HG03175 (cell line): ENCODE data around the gene CFAP20DC.
A peak's percentile ranks its signal among the peaks of the same experiment; 100 is the strongest.
"Not testable (repeated sequence)": the region's sequence is repeated elsewhere in the genome, so short reads cannot be mapped to it uniquely, and the experiment has no call there.

Experiments used
- ATAC-seq: cut with Tn5 transposase; IDR thresholded peaks from one replicate; pipeline ENCODE4 v1.9.1; 2021; ENCODE audit warnings: mild to moderate bottlenecking, moderate library complexity; ENCODE audit not compliant: unreplicated experiment

The CFAP20DC gene

DNA sequence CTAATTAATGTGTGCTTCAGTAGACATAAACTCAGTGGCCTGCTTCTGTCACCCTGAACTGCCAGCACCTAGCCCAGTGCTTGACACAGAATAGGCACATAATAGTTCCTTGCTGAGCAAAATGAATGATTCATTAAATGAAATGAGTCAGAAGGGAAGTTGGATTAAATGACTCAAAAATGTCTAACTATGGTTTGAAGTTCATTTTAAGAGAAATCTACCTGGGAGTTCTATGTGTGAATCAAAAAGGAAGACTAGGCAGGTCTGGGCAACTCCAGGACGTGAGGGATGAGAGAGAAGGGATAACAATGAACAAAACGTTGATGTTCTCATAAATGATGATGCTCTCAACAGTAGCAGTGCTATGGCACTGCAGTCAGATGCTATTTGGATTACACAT is 175.0 kb downstream of the CFAP20DC start:
- ATAC-seq, result peak; percentile 86

DNA sequence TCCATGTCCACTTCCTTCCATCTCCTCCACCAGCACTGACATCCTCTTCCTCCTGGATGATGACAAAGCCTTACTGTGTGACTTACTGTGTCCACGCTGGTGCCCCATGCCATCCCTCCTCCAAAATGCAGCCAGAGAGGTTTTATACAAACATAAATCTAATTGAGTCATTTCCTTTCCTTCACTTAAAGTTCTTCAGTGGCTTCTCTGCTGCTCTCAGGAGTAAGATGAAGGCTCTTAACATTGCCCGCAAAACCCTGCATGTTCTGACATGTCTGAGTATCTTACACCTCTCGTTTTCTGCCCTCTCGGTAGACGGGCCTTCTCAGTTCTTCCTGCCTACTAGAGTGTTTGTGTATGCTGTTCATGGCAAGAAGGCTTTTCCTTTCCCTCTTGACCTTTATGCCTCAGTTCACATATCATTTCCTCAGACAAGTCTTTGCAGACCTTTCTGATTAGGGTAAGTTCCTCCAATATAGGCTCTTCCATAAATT is 175.5 kb downstream of the CFAP20DC start:
- ATAC-seq, result peak; percentile 79

DNA sequence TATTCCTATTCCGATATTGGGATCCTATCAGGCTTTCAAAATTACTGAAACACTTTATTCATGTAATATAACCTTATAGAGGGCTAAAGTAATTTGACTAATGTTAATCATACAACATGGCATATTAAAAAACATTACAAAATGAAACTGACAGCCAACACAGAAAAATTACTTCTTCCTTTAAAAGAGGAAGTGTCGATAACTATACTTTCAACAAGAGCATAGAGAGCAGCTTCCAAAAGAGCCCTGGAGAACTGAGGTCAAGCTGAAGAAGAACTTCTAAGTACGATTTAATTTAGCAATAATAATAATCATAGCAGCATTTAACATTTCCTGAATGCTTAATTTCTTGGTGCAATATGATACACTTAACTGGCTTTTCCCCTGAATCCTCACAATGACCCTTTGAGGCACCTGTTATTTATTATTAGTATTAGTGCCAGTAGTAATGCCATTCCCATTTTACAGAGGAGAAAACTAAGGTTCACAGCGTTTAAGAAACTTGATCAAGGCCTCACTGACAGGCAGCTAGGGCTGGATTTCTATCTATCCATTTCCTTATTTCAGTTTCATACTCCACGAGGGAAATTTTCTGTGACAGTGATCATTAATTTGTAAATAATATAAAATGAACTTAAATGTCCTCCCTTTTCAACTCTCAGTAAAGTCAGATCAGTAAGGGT is 181.6 kb downstream of the CFAP20DC start:
- peak; percentile 72 for ATAC-seq

DNA sequence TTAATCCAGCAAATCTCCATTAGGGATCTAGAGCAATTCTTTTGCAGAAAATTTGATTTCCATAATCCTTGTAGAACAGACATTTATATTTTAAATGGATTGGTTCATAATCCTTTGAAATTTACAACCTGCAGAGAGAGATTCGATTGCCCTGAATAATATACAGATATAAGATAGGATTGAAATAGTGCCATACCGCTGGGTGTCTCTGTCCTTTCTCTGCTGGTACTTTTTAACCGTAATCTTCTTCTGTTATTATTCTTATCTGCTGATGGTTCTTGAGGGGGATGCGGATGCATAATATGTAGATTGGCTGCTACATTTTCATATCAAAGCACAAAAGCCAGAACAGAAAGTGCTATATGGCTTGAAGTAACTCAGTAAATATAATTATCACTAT is 182.2 kb downstream of the CFAP20DC start:
- ATAC-seq, result no peak

DNA sequence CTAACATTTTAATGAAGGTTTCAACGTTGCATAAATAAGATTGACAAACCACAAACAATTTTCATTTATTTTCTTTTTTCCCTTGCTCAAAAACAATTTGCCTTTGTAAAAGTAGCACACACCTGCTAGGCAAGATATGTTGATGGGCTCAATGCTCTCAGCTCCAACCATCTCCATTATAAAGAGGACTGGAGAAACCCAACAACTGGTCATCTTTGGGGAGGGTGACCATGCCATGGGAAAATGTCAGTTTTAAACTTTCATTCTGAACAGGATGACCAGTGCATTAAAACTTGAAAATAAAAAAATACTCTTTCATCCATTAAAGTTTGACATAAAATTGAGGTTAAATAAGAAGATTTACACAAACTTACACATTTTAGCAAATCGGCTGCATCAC is 183.7 kb downstream of the CFAP20DC start:
- no peak for ATAC-seq

DNA sequence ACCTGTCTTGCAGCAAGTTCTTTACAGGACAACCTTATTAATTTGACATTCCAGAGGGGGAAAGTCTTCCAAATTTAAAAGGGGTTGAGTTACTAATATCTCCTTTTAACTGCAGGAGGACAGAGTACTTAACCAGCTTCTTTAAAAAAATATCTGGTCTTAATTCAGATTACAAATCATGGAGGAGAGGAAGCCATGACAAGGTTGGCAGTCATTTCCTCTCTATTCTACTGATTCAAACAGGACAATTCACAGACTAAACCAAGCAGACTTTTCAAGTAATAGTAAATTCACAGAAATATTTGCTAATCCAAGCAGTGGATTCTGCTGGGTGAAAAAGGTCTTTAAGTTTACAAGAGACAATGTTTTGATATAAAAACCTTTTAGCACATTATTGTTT is 185.3 kb downstream of the CFAP20DC start:
- ATAC-seq, result no peak

DNA sequence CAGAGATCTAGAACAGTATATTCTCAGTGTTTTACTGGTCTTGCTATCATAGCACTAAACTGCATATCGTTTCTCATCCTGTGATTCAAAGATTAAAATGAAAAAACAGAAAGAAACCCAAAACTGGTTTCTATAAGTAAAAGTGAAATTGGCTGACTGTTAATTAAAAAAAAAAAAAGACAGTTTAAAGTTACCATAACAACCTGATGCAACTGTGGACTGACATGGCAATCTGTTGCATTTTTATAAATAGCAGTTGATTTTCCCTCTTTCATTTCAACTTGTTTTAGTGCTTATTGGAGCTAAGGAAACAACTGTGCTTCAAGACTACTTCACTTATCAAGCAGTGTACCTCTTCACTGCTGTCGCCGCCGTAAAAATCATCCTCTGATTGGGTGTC is 186.6 kb downstream of the CFAP20DC start:
- no peak for ATAC-seq

DNA sequence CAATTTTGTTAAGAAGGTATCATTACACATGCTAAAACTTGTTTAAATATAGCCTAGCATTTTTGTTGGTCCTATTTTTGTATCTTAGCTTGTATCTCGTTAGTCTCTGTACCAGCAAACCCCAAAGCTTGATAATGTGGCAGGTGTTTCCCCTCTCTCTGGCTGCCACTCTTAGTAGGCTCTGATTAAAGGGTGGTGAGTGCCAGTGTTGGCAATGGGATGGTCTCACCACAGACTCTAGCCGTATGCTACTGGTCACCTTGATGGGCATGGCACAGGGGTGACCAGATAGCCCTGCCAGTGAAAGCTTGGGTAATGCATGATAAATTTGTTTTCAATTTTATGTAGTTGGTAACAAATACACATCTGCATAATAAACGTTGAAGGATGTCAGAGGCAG is 188.3 kb downstream of the CFAP20DC start:
- ATAC-seq, result no peak

DNA sequence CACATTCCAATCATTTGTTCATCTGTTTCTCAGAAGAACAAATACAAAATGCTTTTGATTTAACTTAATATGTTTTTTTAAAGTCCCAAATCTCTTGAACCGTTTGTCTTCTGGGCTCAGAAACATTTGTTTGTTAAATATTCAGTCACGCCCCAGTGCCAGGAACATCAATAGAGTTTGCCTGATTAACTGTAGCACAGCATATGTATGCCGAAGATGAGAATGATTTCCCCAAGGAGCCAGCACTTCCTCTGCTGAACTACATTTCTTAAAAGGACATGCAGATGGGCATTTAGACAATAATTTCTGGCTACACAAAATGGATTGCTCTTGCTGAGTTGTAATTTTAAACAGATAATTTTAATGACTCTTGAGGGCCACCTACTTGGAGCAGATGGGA is 191.7 kb downstream of the CFAP20DC start:
- no peak for ATAC-seq

DNA sequence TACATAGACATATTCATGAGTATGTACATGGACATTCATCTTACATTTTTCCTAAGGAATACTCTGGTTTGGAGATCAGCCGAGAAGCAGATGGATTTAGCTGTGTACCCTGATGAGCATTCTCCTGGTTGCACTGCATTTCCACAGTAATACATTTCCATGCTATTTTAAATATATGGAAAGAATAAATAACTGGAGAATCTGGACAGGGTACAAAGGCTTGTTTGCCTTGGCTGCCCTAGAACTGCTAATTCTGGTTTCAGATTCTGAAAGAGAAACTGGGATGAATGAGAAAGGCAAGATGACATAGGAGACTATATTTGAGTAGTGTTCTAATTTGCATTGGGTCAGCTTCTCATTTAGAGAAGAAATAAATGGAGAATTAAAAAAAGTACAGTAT is 192.4 kb downstream of the CFAP20DC start:
- ATAC-seq, result no peak

DNA sequence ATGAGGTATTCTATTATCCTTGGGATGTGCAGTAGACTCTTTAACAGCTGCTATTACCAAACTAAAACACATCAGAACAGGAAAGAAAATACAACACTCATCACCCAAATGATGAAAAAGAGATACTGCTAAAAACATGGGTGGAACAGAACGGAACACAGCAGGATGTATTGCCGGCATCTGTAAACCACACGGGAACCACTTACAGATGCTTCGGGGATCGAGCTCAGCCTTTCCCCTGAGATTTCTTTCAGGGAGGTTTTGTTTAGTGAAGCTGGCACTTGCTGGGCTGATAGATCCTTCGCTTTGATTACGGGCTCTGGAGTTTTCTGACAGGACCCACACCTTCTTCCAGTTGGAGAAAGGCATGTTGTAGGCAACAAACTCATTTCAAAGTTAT is 201.0 kb downstream of the CFAP20DC start:
- no peak for ATAC-seq

DNA sequence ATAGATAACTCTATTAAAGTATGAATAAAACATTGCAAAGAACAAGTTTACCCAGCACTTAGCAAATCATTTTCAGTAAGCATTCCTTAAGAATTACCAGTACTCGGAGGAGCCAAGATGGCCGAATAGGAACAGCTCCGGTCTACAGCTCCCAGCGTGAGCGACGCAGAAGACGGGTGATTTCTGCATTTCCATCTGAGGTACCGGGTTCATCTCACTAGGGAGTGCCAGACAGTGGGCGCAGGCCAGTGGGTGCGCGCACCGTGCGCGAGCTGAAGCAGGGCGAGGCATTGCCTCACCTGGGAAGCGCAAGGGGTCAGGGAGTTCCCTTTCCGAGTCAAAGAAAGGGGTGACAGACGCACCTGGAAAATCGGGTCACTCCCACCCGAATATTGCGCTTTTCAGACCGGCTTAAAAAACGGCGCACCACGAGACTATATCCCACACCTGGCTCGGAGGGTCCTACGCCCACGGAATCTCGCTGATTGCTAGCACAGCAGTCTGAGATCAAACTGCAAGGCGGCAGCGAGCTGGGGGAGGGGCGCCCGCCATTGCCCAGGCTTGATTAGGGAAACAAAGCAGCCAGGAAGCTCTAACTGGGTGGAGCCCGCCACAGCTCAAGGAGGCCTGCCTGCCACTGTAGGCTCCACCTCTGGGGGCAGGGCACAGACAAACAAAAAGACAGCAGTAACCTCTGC is 207.6 kb downstream of the CFAP20DC start:
- ATAC-seq, result not testable (repeated sequence)

DNA sequence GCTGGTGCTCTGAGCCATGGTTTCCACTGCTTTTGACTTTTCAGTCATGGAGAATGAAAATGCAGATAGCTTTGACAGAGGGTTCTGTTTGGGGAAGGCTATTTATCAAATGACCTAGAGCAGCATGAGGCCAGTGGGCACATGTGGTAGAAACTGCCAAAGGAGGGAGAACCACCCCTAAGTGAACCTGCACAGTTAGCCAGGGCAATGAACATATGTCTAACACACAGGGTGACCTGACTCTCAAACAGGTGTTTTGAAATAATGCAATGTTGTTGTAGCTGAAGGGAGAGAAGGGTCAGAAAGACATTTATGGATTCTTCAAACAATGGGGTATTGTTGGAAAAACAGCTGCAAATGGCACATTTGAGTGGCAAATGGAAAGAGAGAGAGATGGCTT is 208.9 kb downstream of the CFAP20DC start:
- ATAC-seq, result no peak

DNA sequence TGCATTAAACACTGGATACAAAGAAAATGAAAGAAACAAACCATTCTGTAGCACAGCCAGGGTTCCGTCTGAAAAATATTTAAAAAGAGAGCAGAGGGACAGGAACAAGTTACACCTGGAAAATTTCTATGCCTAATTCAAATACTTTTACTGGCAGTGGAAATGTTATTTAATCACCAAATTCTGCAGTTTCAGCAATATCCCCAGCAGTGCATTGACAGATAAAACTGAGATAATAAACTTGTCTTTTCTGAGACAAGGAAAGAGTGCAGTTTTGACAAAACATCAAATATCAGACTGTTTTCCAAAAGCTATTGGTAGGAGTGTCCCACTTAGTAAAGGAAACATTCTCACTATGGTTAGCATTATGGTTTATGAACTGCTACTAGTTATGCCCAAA is 209.9 kb downstream of the CFAP20DC start:
- no peak for ATAC-seq

DNA sequence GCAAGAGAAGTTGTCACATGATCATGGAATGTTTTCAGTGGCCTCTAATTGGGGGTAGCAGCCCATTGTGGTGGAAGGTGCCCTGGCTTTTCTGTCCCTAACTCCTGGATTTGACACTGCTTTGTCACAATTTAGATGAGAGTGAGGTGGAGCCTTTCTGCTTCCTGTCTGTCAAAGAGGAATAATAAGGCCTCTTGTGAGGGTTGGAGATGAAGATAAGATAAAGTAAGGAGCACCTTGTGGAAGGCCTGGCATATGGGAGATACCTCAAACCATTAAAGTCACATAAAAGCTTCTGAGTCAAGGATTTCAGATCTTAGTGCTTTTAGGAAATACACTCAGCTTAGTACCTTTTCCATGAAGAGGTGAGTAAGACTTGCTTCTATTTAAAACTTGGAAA is 210.6 kb downstream of the CFAP20DC start:
- ATAC-seq, result no peak

DNA sequence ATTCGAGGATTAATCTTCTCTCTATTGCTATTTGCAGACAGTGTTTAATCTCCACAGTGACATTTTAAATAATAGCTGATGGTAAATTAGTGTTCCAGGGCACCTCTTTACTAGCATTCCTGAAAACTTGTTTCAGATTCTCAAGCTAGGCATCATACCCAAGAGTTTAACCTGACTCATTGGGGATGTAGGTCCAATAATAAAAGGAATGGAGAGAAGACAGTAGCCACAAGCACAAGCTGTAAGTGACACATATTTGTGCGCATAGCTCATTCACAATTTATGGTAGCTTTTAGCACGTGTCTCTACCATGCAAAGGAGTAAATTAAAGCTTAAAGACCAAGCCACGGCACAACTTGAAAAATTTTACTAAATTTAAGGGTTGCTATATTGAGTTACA is 212.0 kb downstream of the CFAP20DC start:
- ATAC-seq, result no peak

DNA sequence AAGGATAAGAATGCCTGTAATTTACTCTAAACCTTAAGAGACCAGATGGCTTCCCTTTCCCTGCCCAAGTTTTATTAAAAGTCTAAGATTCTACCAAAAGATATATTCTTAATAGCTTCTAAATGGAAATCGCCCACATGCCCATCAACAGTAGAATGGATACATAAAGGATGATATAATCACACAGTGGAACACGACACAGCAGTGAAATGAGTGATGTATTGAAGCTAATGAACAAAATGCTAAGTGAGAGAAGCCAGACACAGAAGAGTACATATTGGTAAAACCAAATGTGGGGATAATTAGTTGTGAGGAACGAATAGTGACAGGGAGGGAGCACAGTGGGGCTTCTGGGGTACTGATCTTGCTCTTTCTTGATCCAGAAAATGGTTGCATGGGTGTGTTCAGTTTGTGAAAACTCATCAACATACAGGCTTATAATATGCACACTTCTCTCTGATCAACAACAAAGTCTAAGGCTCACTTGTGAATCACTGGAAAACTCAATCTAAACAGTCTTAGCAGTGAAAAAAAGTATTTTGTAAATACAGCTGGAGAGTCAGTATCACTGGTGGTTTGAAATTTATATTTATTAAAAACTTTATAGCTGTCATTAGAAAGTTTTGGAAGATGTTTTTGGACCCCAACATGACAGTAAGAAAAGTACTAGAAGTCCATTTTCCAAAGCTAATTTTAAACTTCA is 212.5 kb downstream of the CFAP20DC start:
- ATAC-seq, result no peak

DNA sequence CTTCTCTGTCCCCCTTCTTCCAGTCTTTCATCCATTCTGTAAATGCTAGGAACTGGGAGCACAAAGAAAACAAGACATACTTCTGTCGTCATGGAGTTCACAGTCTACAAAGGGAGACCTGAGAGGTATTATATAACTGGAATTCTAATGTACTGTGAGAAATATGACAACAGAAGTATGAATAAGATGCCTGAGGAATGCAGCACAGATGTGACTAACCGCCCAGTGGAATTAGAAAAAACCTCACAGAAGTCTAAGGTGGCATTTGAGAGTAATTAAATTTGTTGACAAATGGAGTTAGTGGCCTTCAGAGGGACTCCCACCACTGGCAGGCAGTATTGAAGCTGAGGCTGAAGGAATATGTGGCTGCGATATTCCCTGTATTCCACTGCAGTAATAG is 214.7 kb downstream of the CFAP20DC start:
- no peak for ATAC-seq

DNA sequence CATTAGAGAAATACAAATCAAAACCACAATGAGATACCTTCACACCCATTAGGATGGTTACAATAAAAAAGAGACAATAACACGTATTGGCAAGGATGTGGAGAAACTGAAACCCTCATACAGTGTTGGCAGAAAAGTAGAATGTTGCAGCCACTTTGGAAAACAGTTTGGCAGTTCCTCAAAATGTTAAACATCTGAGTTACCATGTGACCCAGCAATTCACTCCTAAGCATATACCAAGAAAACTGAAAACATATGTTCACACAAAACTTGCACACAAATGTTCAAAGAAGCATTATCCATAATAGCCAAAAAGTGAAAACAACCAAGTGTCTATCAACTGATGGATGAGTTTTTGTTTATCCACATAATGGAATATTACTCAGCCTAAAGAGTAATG is 216.3 kb downstream of the CFAP20DC start:
- no peak for ATAC-seq

DNA sequence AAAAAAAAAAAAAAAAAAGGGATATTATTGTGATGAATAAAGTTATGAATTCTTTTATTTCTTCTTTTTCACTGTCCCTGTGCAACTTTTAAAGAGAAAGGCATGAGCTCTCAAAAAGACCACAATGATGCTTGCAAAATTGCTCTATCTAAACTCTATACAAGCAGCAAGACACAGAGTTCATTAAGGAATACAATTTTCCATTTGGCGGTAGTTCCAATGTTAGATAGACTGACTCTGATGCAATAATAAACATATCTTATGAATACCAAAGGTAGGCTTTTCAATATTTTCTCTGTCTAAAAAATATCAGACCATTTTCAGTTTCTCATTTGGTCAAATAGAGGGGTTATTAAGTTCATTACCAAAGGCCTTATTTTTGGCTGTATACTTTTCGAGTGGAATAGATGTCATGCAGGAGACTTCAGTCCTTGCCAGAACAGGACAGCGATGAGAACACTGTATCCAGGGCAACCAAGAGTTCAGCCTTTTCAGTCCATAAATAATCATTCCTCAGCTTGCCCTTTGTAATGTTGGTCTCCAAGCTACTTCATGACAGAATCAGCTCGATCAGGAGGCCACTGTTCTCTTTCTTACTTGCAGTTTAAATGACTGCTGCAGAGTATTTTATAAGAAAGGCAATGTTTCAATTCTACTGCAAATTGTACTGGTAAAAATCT is 220.4 kb downstream of the CFAP20DC start:
- ATAC-seq, result no peak

DNA sequence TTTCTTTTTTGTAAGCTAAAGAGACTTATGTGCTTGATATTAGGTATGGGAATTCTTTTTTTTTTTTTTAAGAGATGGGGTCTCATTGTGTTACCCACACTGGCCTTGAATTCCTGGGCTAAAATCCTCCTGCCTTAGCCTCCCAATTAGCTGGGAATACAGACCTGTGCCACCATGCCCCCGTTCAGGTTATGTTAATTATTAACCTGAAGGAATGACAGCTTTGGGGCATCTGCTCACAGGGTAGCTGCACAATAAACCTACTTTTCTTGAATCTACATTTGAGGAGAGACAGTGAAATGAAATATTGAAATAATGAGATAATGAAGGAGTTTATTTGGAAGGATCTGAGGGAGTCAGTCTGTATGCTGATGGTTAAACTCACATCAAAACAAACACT is 225.0 kb downstream of the CFAP20DC start:
- no peak for ATAC-seq
